H9 (cell line): ENCODE data around the gene PRDM13. TPM values are rescaled to one million over a fixed set of nuclear protein-coding genes. Genes with fewer than 3 reads are reported as not detected.

Experiments used
- DNase-seq: peaks from one replicate; pipeline ENCODE4 v3.0.0-alpha.2; 2017
- H2AFZ ChIP-seq: one replicate; pipeline ENCODE4 v1.6.1; 2013; ENCODE audit warnings: mild to moderate bottlenecking, low read length, control low read depth, moderate library complexity
- H2AK5ac ChIP-seq: 2 replicates; pipeline ENCODE4 v1.6.1; 2013; ENCODE audit warnings: low read length, control low read depth, mixed read lengths; ENCODE audit not compliant: insufficient read length
- H2BK120ac ChIP-seq: one replicate; pipeline ENCODE4 v1.6.1; 2013; ENCODE audit warnings: low read depth, mild to moderate bottlenecking, low read length, control low read depth, inconsistent platforms; ENCODE audit not compliant: poor library complexity, severe bottlenecking
- H2BK12ac ChIP-seq: 2 replicates; pipeline ENCODE4 v1.6.1; 2013; ENCODE audit warnings: low read length, control low read depth, mixed read lengths, low read depth; ENCODE audit not compliant: insufficient read length
- H2BK15ac ChIP-seq: 2 replicates; pipeline ENCODE4 v1.6.1; 2013; ENCODE audit warnings: low read depth, low read length, control low read depth
- H2BK20ac ChIP-seq: one replicate; pipeline ENCODE4 v1.6.1; 2013; ENCODE audit warnings: low read depth, mild to moderate bottlenecking, low read length, control low read depth, inconsistent platforms; ENCODE audit not compliant: poor library complexity, severe bottlenecking
- H2BK5ac ChIP-seq: 2 replicates; pipeline ENCODE4 v1.6.1; 2013; ENCODE audit warnings: low read length, control low read depth, mixed read lengths; ENCODE audit not compliant: insufficient read length
- H3K14ac ChIP-seq: 2 replicates; pipeline ENCODE4 v1.6.1; 2013; ENCODE audit warnings: low read length, control low read depth; ENCODE audit not compliant: insufficient read depth
- H3K18ac ChIP-seq: 2 replicates; pipeline ENCODE4 v1.6.1; 2013; ENCODE audit warnings: low read depth, mild to moderate bottlenecking, mixed read lengths, low read length, control low read depth; ENCODE audit not compliant: insufficient read length
- H3K23ac ChIP-seq: 2 replicates; pipeline ENCODE4 v1.6.1; 2013; ENCODE audit warnings: low read length, control low read depth, mixed read lengths, low read depth; ENCODE audit not compliant: insufficient read length
- H3K23me2 ChIP-seq: 2 replicates; pipeline ENCODE4 v1.6.1; 2013; ENCODE audit warnings: low read depth, mild to moderate bottlenecking, mixed read lengths, low read length, control low read depth; ENCODE audit not compliant: insufficient read length, poor library complexity, severe bottlenecking
- H3K27ac ChIP-seq: 2 replicates; pipeline ENCODE4 v1.5.1; 2013; ENCODE audit warnings: low read length, control low read depth, mixed read lengths, low read depth; ENCODE audit not compliant: insufficient read length
- H3K27me3 ChIP-seq: 2 replicates; pipeline ENCODE4 v1.6.1; 2013; ENCODE audit warnings: low read length, control low read depth, inconsistent platforms; ENCODE audit not compliant: insufficient read depth
- H3K4ac ChIP-seq: 2 replicates; pipeline ENCODE4 v1.6.1; 2013; ENCODE audit warnings: low read depth, mild to moderate bottlenecking, control low read depth, inconsistent platforms, low read length, moderate library complexity
- H3K4me1 ChIP-seq: 2 replicates; pipeline ENCODE4 v1.6.1; 2013; ENCODE audit warnings: low read length, control low read depth, inconsistent platforms; ENCODE audit not compliant: insufficient read depth
- H3K4me2 ChIP-seq: 2 replicates; pipeline ENCODE4 v1.6.1; 2013; ENCODE audit warnings: low read length, control low read depth, mixed read lengths; ENCODE audit not compliant: insufficient read length, insufficient read depth
- H3K56ac ChIP-seq: 2 replicates; pipeline ENCODE4 v1.6.1; 2013; ENCODE audit warnings: low read depth, mild to moderate bottlenecking, mixed read lengths, low read length, control low read depth; ENCODE audit not compliant: insufficient read length
- H3K79me1 ChIP-seq: 2 replicates; pipeline ENCODE4 v1.6.1; 2013; ENCODE audit warnings: low read depth, mild to moderate bottlenecking, moderate library complexity, low read length, control low read depth, inconsistent platforms; ENCODE audit not compliant: insufficient read depth, poor library complexity, severe bottlenecking
- H3K79me2 ChIP-seq: 2 replicates; pipeline ENCODE4 v1.6.1; 2013; ENCODE audit warnings: low read length, control low read depth, inconsistent platforms; ENCODE audit not compliant: insufficient read depth
- H3K9ac ChIP-seq: 2 replicates; pipeline ENCODE4 v1.6.1; 2013; ENCODE audit warnings: low read length, control low read depth, mixed read lengths; ENCODE audit not compliant: insufficient read length; ENCODE audit errors: extremely low read depth
- H3K9me3 ChIP-seq: one replicate; pipeline ENCODE4 v1.6.1; 2013; ENCODE audit warnings: low read depth, low read length, inconsistent platforms; ENCODE audit not compliant: control insufficient read depth
- H3T11ph ChIP-seq: one replicate; pipeline ENCODE4 v1.6.1; 2013; ENCODE audit warnings: mild to moderate bottlenecking, low read length, control low read depth, inconsistent platforms
- H4K20me1 ChIP-seq: one replicate; pipeline ENCODE4 v1.6.1; 2013; ENCODE audit not compliant: control insufficient read depth, insufficient read length, insufficient read depth
- H4K5ac ChIP-seq: 2 replicates; pipeline ENCODE4 v1.6.1; 2013; ENCODE audit warnings: low read depth, mild to moderate bottlenecking, mixed read lengths, low read length, control low read depth; ENCODE audit not compliant: insufficient read length
- H4K8ac ChIP-seq: replicated peaks from 2 replicates; pipeline ENCODE4 v1.6.1; 2013; ENCODE audit warnings: low read length, control low read depth, mixed read lengths, low read depth; ENCODE audit not compliant: insufficient read length
- H4K91ac ChIP-seq: 2 replicates; pipeline ENCODE4 v1.6.1; 2013; ENCODE audit warnings: low read depth, mild to moderate bottlenecking, moderate library complexity, mixed read lengths, low read length, control low read depth; ENCODE audit not compliant: insufficient read length
- H3K27ac Mint-ChIP-seq, 3 experiments: 2 replicates in 2 of 3; 3 replicates in 1 of 3; pipeline ENCODE4 v1.8.0; 2020 to 2021; ENCODE audit warnings: mixed read lengths in 3 of 3, mild to moderate bottlenecking in 1 of 3, moderate library complexity in 1 of 3
- H3K27me3 Mint-ChIP-seq: 2 replicates; pipeline ENCODE4 v1.8.0; 2021; ENCODE audit warnings: low read depth, mild to moderate bottlenecking, moderate library complexity, mixed read lengths
- H3K36me3 Mint-ChIP-seq, 3 experiments: 2 replicates in 2 of 3; 3 replicates in 1 of 3; pipeline ENCODE4 v1.8.0; 2020 to 2021; ENCODE audit warnings: low read depth in 3 of 3, mixed read lengths in 3 of 3; ENCODE audit not compliant: insufficient read depth in 1 of 3
- H3K4me1 Mint-ChIP-seq, 2 experiments: 2 replicates each; pipeline ENCODE4 v1.8.0; 2020; ENCODE audit warnings: mixed read lengths in 2 of 2
- H3K4me3 Mint-ChIP-seq, 2 experiments: 2 replicates in 1 of 2; 3 replicates in 1 of 2; pipeline ENCODE4 v1.8.0; 2020 to 2021; ENCODE audit warnings: mild to moderate bottlenecking in 2 of 2, mixed read lengths in 2 of 2, moderate library complexity in 1 of 2
- H3K9me3 Mint-ChIP-seq, 2 experiments: 2 replicates in 1 of 2; 3 replicates in 1 of 2; pipeline ENCODE4 v1.8.0; 2020; ENCODE audit warnings: mild to moderate bottlenecking in 2 of 2, mixed read lengths in 2 of 2, moderate library complexity in 1 of 2
- CTCF ChIP-seq: fragments of 200-600 bp; sonication (generic); conservative IDR thresholded peaks from 3 replicates; pipeline ENCODE4 v1.8.0; 2021; ENCODE audit warnings: antibody characterized with exemption, mild to moderate bottlenecking
- WGBS: extraction: QIAGEN DNeasy Blood & Tissue Kit; methylation state at CpG from one replicate; pipeline ENCODE4 v1.1.7; 2013; ENCODE audit warnings: missing lambda C conversion rate, low lambda C conversion rate, mixed read lengths; ENCODE audit not compliant: insufficient read length; ENCODE audit errors: extremely low coverage; 5-methylcytosine and 5-hydroxymethylcytosine counted together
- total RNA-seq: library from RNA; stranded (reverse); gene quantifications from 2 replicates; pipeline ENCODE4 v1.2.1, GENCODE V29; 2021

The PRDM13 gene
- total RNA-seq, 1 experiment from 2014 or later, result not detected

GRCh38 chr6:99579781-99580180 lies 26.9 kb upstream of the PRDM13 start:
- no peak for TF ChIP-seq CTCF
- H4K5ac ChIP-seq, result no peak overlapping the region
- no peaks in the 10 kb centered on the region for H3K36me3 Mint-ChIP-seq
- H4K8ac ChIP-seq, result no peak overlapping the region
- no peak for DNase-seq
- H3K27me3 Mint-ChIP-seq, result peaks cover 92% of the 10 kb centered on the region
- no peak overlapping the region for H2BK15ac ChIP-seq
- no peak overlapping the region for H3K23ac ChIP-seq
- no peak overlapping the region for H3K4me2 ChIP-seq
- no peak overlapping the region for H2BK120ac ChIP-seq
- no peak overlapping the region for H3K27ac ChIP-seq
- no peak overlapping the region for H3K14ac ChIP-seq
- no peak overlapping the region for H2BK12ac ChIP-seq
- no peaks in the 10 kb centered on the region for H3K4me1 ChIP-seq
- H2BK5ac ChIP-seq, result no peak overlapping the region
- H3K27ac Mint-ChIP-seq, result no peak overlapping the region
- no peak overlapping the region for H4K91ac ChIP-seq
- no peaks in the 10 kb centered on the region for H3K23me2 ChIP-seq
- H3T11ph ChIP-seq, result no peak overlapping the region
- no peak overlapping the region for H3K4ac ChIP-seq
- WGBS, result no CpG with 5 or more reads among the region's 4 CpGs
- no peak overlapping the region for H3K18ac ChIP-seq
- H3K9me3 Mint-ChIP-seq, result no peaks in the 10 kb centered on the region
- H2AK5ac ChIP-seq, result no peak overlapping the region
- no peaks in the 10 kb centered on the region for H3K9me3 ChIP-seq
- no peak overlapping the region for H2BK20ac ChIP-seq
- no peak overlapping the region for H3K56ac ChIP-seq
- no peaks in the 10 kb centered on the region for H4K20me1 ChIP-seq
- H3K79me2 ChIP-seq, result no peaks in the 10 kb centered on the region
- H3K4me3 Mint-ChIP-seq, result no peak overlapping the region
- no peaks in the 10 kb centered on the region for H3K4me1 Mint-ChIP-seq
- no peak overlapping the region for H3K9ac ChIP-seq
- H2AFZ ChIP-seq, result no peak overlapping the region
- peaks cover under 1% of the 10 kb centered on the region for H3K27me3 ChIP-seq
- no peaks in the 10 kb centered on the region for H3K79me1 ChIP-seq
